Loucy (cell line): ENCODE data around the gene IGFBP2.

ENCODE experiments used
- H2AFZ ChIP-seq: fragments of 200-600 bp; sonication (generic); 2 replicates; pipeline ENCODE4 v1.6.0; 2016; ENCODE audit warnings: antibody characterized with exemption, mild to moderate bottlenecking, low read length, moderate library complexity
- H3F3A ChIP-seq: fragments of 200-600 bp; 2 replicates; pipeline ENCODE4 v1.6.0; 2016; ENCODE audit warnings: antibody characterized with exemption, low read depth, mild to moderate bottlenecking
- H3K27me3 ChIP-seq: fragments of 200-600 bp; sonication (generic); 2 replicates; pipeline ENCODE4 v1.6.1; 2014; ENCODE audit warnings: low read length, mild to moderate bottlenecking; ENCODE audit not compliant: insufficient read depth, poor library complexity, severe bottlenecking
- H3K36me3 ChIP-seq: fragments of 200-600 bp; sonication (generic); 2 replicates; pipeline ENCODE4 v1.6.1; 2016; ENCODE audit warnings: low read length; ENCODE audit not compliant: insufficient read depth
- H3K4me1 ChIP-seq: fragments of 200-600 bp; sonication (generic); 2 replicates; pipeline ENCODE4 v1.5.1; 2014; ENCODE audit warnings: low read length, mild to moderate bottlenecking; ENCODE audit not compliant: insufficient read depth, poor library complexity, severe bottlenecking
- H3K4me2 ChIP-seq: fragments of 200-600 bp; sonication (generic); 2 replicates; pipeline ENCODE4 v1.6.0; 2014; ENCODE audit warnings: antibody characterized with exemption, low read length, low read depth, mild to moderate bottlenecking; ENCODE audit not compliant: poor library complexity, severe bottlenecking
- H3K4me3 ChIP-seq: fragments of 200-600 bp; sonication (generic); 2 replicates; pipeline ENCODE4 v1.5.1; 2014; ENCODE audit warnings: low read length, mild to moderate bottlenecking, mixed read lengths; ENCODE audit not compliant: poor library complexity, severe bottlenecking
- H3K79me2 ChIP-seq: fragments of 200-600 bp; sonication (generic); 2 replicates; pipeline ENCODE4 v1.6.1; 2014; ENCODE audit warnings: low read length; ENCODE audit not compliant: insufficient read depth
- H3K9ac ChIP-seq: fragments of 200-600 bp; sonication (generic); 2 replicates; pipeline ENCODE4 v1.6.0; 2014; ENCODE audit warnings: mild to moderate bottlenecking, low read depth, low read length, moderate library complexity; ENCODE audit not compliant: poor library complexity, severe bottlenecking
- H3K9me2 ChIP-seq: fragments of 200-600 bp; sonication (generic); replicated peaks from 2 replicates; pipeline ENCODE4 v1.6.1; 2016; ENCODE audit warnings: low read depth, low read length, mixed read lengths
- H3K9me3 ChIP-seq: fragments of 200-600 bp; sonication (generic); 2 replicates; pipeline ENCODE4 v1.6.1; 2014; ENCODE audit warnings: mild to moderate bottlenecking, antibody characterized with exemption, low read length, low read depth; ENCODE audit not compliant: insufficient read depth
- H4K20me1 ChIP-seq: fragments of 200-600 bp; sonication (generic); 2 replicates; pipeline ENCODE4 v1.6.0; 2014; ENCODE audit warnings: antibody characterized with exemption, low read length, mild to moderate bottlenecking; ENCODE audit not compliant: insufficient read depth, poor library complexity, severe bottlenecking
- CTCF ChIP-seq: fragments of 200-600 bp; sonication (generic); conservative IDR thresholded peaks from 2 replicates; pipeline ENCODE4 v1.5.1; 2014; ENCODE audit warnings: mild to moderate bottlenecking, antibody characterized with exemption, low read length
- EZH2phosphoT487 ChIP-seq: fragments of 200-600 bp; IDR thresholded peaks from 2 replicates; pipeline ENCODE4 v1.6.1; 2018; ENCODE audit warnings: antibody characterized with exemption, mild to moderate bottlenecking, moderate library complexity, borderline replicate concordance

Gene IGFBP2

GRCh38 chr2:216620786-216621185, 12.4 kb upstream of the IGFBP2 start:
- no peaks in the 10 kb centered on the region for H3K9me3 ChIP-seq
- no peaks in the 10 kb centered on the region for H3K9me2 ChIP-seq
- H3K4me2 ChIP-seq: peak overlapping the region; percentile 79
- H3K4me1 ChIP-seq: peaks cover 60% of the 10 kb centered on the region
- no peaks in the 10 kb centered on the region; the same call in 1 of the 2 replicates for H3K79me2 ChIP-seq
- no peak overlapping the region for H2AFZ ChIP-seq
- TF ChIP-seq EZH2phosphoT487 (no peak), CTCF (no peak)
- H3K36me3 ChIP-seq: no peaks in the 10 kb centered on the region
- H4K20me1 ChIP-seq: no peaks in the 10 kb centered on the region
- H3K4me3 ChIP-seq: no peak overlapping the region
- peaks cover 16% of the 10 kb centered on the region for H3F3A ChIP-seq
- no peaks in the 10 kb centered on the region for H3K27me3 ChIP-seq
- H3K9ac ChIP-seq: peak overlapping the region; percentile 79

- H2AFZ ChIP-seq: no peak overlapping the region
- H4K20me1 ChIP-seq: no peaks in the 10 kb centered on the region
- no peaks in the 10 kb centered on the region for H3K36me3 ChIP-seq
- peak overlapping the region; percentile 22 for H3K4me3 ChIP-seq
- no peaks in the 10 kb centered on the region for H3K9me2 ChIP-seq
- no peaks in the 10 kb centered on the region for H3K27me3 ChIP-seq
- H3K9ac ChIP-seq: peak overlapping the region; percentile 79
- peaks cover 60% of the 10 kb centered on the region for H3K4me1 ChIP-seq
- no peak for TF ChIP-seq EZH2phosphoT487
- no peak for TF ChIP-seq CTCF
- no peaks in the 10 kb centered on the region; the same call in 1 of the 2 replicates for H3K79me2 ChIP-seq
- peak overlapping the region; percentile 79 for H3K4me2 ChIP-seq
- H3F3A ChIP-seq: peaks cover 16% of the 10 kb centered on the region
- no peaks in the 10 kb centered on the region for H3K9me3 ChIP-seq
Observed at GRCh38 chr2:216621292-216621691, 11.9 kb upstream of the IGFBP2 start.

- Histone ChIP-seq H3K9ac (no peak overlapping the region), H3K27me3 (no peaks in the 10 kb centered on the region), H3K4me3 (no peak overlapping the region), H3K9me2 (no peaks in the 10 kb centered on the region), H3K9me3 (no peaks in the 10 kb centered on the region), H3F3A (peaks cover 16% of the 10 kb centered on the region), H3K36me3 (no peaks in the 10 kb centered on the region), H2AFZ (no peak overlapping the region), H4K20me1 (no peaks in the 10 kb centered on the region), H3K4me2 (peak overlapping the region; percentile 39), H3K4me1 (peaks cover 53% of the 10 kb centered on the region), H3K79me2 (no peaks in the 10 kb centered on the region)
- no peak for TF ChIP-seq EZH2phosphoT487
- no peak for TF ChIP-seq CTCF
Observed at GRCh38 chr2:216622526-216622925, 10.7 kb upstream of the IGFBP2 start.
